Measurements from ENCODE around the gene CXCL6. TPM values are rescaled to one million over a fixed set of nuclear protein-coding genes. Genes with fewer than 3 reads are reported as not detected.

CXCL6 gene
- total RNA-seq = 1 to 10 TPM; 1.1 to 1.5 TPM
- long read RNA-seq, partial matches to known transcripts = 0 of 1 reads
- long read RNA-seq, other reads (novel, unspliced or antisense) = 0 of 1 reads

DNA sequence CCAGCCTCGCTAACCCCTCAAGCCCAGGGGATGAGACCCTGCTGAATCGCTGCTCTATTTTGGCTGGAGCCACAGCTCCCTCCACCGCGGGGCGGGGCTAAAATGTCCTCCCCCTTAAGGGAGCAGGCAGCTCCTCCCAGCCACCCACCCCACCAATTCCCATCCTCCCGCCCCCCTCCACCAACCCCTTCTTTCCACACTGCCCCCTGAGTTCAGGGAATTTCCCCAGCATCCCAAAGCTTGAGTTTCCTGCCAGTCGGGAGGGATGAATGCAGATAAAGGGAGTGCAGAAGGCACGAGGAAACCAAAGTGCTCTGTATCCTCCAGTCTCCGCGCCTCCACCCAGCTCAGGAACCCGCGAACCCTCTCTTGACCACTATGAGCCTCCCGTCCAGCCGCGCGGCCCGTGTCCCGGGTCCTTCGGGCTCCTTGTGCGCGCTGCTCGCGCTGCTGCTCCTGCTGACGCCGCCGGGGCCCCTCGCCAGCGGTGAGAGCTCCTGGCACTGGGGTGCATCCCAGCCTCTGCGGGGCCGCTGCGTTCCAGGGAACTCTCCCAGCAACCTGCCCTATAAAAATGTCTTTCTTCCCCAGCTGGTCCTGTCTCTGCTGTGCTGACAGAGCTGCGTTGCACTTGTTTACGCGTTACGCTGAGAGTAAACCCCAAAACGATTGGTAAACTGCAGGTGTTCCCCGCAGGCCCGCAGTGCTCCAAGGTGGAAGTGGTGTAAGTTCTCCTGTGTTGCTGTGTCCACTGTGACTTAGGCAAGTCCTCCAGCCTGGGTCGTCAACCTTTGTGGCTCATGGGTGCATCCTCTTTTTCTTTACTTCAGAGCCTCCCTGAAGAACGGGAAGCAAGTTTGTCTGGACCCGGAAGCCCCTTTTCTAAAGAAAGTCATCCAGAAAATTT is at the start of gene CXCL6:
Gene CXCL6, plus strand, starts transcription at position 306 of the 907 bp plus-strand sequence. Its CDS starts 73 bp downstream, at position 379.
- peak; percentile 53 to 74 for ATAC-seq

GRCh38 chr4:73788411-73788810 is 48.1 kb upstream of the CXCL6 start:
- DNase-seq = no peak
- intact Hi-C loops (cut with DNase I) = no loop called here

More for the DNA sequence above, at the start of gene CXCL6:
- peak; percentile 53 for DNase-seq
- intact Hi-C loops (cut with DNase I) = no loop called here

GRCh38 chr4:73798842-73799241 is 37.6 kb upstream of the CXCL6 start:
- no peak for ATAC-seq
- intact Hi-C loops (cut with DNase I) = no loop called here
- DNase-seq = no peak

More at GRCh38 chr4:73788411-73788810, 48.1 kb upstream of the CXCL6 start:
- ATAC-seq = no peak

GRCh38 chr4:73800206-73800605 is 36.3 kb upstream of the CXCL6 start:
- ATAC-seq (no peak), DNase-seq (no peak)
- intact Hi-C loops (cut with DNase I) = no loop called here

- ATAC-seq (no peak), DNase-seq (no peak)
- intact Hi-C loops (cut with DNase I) = no loop called here
Observed at GRCh38 chr4:73801692-73802091, 34.8 kb upstream of the CXCL6 start.

- intact Hi-C loops (cut with DNase I) = no loop called here
- ATAC-seq = no peak
- no peak for DNase-seq
Observed at GRCh38 chr4:73803213-73803612, 33.3 kb upstream of the CXCL6 start.

- ATAC-seq = no peak
- no peak for DNase-seq
- intact Hi-C loops (cut with DNase I) = no loop called here
Observed at GRCh38 chr4:73810191-73810590, 26.3 kb upstream of the CXCL6 start.

DNA sequence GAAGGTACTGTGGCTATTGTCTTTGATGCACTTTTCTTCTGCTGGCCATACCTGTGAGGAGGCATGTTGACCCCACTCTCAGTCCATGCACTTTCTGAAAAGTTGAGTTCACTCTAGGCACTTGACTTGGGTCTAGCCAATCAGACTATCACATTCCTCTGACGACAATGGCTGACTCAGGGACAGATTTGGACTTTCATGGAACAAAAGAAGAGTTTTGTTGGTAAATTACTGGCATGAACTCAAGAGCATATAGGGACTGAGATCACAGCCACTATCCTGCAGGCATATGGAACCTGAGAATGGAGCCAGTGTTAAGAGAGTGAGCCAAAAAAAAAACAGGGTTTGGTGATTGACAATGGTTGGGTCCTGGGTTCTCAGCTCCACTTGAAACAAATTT is 24.6 kb upstream of the CXCL6 start:
- intact Hi-C loops (cut with DNase I) = no loop called here
- ATAC-seq (no peak), DNase-seq (no peak)

DNA sequence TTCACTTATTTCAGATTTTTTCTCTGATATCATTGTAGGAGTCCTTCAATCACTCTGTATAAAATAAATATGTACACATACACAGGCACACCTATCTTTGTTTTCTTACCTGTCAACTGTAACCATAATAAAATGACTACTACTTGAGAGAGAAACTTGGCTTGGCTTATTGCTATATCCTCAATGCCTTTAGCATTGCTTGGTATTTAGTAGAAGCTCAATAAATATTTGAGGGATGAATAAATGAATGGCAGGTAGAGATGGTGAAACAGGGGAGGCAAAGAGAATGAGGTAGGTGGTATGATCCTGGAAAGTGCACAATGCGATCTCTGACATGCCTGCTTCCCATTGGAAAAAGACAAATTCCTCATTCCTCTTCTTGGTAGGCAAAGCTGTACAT is 21.8 kb upstream of the CXCL6 start:
- no peak for ATAC-seq
- no peak for DNase-seq
- intact Hi-C loops (cut with DNase I) = no loop called here

GRCh38 chr4:73815145-73815544 is 21.3 kb upstream of the CXCL6 start:
- intact Hi-C loops (cut with DNase I) = no loop called here
- DNase-seq (no peak), ATAC-seq (no peak)

GRCh38 chr4:73816814-73817213 is 19.7 kb upstream of the CXCL6 start:
- intact Hi-C loops (cut with DNase I) = no loop called here
- DNase-seq (no peak), ATAC-seq (peak in 1 of 2 donors; percentile 97)

DNA sequence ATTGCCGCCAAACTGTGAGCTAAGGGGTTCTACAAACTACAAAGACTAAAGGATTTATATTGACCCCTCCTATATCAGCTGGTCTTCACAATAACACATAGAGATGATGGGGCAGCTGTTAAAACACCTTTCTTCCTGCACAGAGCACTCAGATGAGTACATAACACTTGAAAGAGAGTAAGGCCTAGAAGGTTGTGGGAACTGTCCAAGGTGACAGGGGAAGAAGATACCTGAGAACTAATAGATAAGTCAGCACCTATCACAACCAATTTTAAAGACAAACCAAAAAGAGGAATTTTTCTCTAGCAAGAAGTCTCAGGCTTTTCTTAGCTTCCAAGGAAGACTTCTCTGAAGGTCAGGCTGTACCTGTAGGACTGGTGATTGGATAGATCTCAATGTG is 19.1 kb upstream of the CXCL6 start:
- intact Hi-C loops (cut with DNase I) = no loop called here
- DNase-seq (no peak), ATAC-seq (no peak)

DNA sequence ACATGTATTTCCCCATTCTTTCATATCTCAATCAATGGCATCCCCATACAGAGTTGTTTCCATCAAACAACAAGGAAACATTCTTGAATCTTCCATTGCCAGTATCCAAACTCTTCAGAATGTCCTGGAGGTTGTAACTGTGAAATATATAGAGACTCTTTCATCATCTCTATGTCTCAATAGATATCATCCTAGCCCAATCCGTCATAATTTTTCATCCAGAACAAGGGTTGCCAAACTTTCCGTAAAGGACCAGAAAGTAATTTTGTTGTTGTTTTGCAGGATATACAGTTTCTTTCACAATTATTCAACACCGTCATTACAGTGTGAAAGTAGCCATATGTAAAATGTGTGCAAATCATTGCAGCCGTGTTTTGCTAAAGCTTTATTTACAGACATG is 15.2 kb upstream of the CXCL6 start:
- ATAC-seq = no peak
- no peak for DNase-seq
- intact Hi-C loops (cut with DNase I) = no loop called here

- intact Hi-C loops (cut with DNase I) = no loop called here
- ATAC-seq (no peak), DNase-seq (no peak)
Observed at GRCh38 chr4:73822389-73822788, 14.1 kb upstream of the CXCL6 start.

- intact Hi-C loops (cut with DNase I) = no loop called here
- ATAC-seq (peak in 1 of 2 donors; percentile 27), DNase-seq (no peak)
Observed at GRCh38 chr4:73822812-73823504, 13.5 kb upstream of the CXCL6 start.

GRCh38 chr4:73823760-73824159 is 12.7 kb upstream of the CXCL6 start:
- DNase-seq (no peak), ATAC-seq (peak in 1 of 2 donors; percentile 61)
- intact Hi-C loops (cut with DNase I) = no loop called here

DNA sequence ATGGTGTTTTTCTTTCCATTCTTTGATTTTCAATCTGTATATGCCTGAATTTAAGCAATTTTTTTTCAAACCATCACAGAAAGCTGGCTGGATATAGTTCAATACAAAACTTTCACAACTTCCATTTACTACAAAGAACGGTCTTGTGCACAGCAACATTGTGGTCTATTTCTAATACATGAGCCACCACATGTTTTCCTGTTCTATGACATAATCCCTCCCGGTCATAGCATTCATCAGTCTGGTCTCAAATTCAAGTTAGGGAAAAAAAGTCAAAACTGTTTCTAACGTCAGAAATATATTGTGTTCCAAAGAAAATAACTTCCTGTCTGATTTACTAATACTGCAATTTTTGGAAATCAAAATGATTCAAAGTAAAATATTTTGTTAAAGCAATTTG is 7.5 kb upstream of the CXCL6 start:
- ATAC-seq (peak in 1 of 2 donors; percentile 80), DNase-seq (no peak)
- intact Hi-C loops (cut with DNase I) = no loop called here

GRCh38 chr4:73831569-73831968 is 4.9 kb upstream of the CXCL6 start:
- peak; percentile 27 to 36 for ATAC-seq
- DNase-seq = no peak
- intact Hi-C loops (cut with DNase I) = no loop called here

- DNase-seq = no peak
- peak in 1 of 2 donors; percentile 38 for ATAC-seq
- intact Hi-C loops (cut with DNase I) = no loop called here
Observed at GRCh38 chr4:73832651-73833237, 3.7 kb upstream of the CXCL6 start.

GRCh38 chr4:73839071-73839470 is 2.6 kb downstream of the CXCL6 start:
- no peak for ATAC-seq
- intact Hi-C loops (cut with DNase I) = no loop called here
- no peak for DNase-seq

All from left cardiac atrium (tissue), 4 donors.